HG03045 (cell line): ENCODE data around the gene FAM174A.
"Not testable (repeated sequence)": the region's sequence is repeated elsewhere in the genome, so short reads cannot be mapped to it uniquely, and the experiment has no call there.

ENCODE experiments used
- ATAC-seq: cut with Tn5 transposase; IDR thresholded peaks from one replicate; pipeline ENCODE4 v1.9.1; 2021; ENCODE audit warnings: mild to moderate bottlenecking, moderate library complexity; ENCODE audit not compliant: unreplicated experiment

FAM174A gene

GRCh38 chr5:100574716-100575115 lies 39.5 kb downstream of the FAM174A start:
- no peak for ATAC-seq

GRCh38 chr5:100575815-100576214 lies 40.6 kb downstream of the FAM174A start:
- no peak for ATAC-seq

GRCh38 chr5:100576217-100576751 lies 41.1 kb downstream of the FAM174A start:
- ATAC-seq = no peak

GRCh38 chr5:100577506-100577905 lies 42.3 kb downstream of the FAM174A start:
- ATAC-seq = no peak

- ATAC-seq = peak; percentile 86
Observed at GRCh38 chr5:100584069-100584468, 48.9 kb downstream of the FAM174A start.

GRCh38 chr5:100584889-100585288 lies 49.7 kb downstream of the FAM174A start:
- ATAC-seq = no peak

GRCh38 chr5:100590867-100591266 lies 55.7 kb downstream of the FAM174A start:
- no peak for ATAC-seq

- ATAC-seq = no peak
Observed at GRCh38 chr5:100595152-100595811, 60.1 kb downstream of the FAM174A start.

GRCh38 chr5:100595812-100596173 lies 60.6 kb downstream of the FAM174A start:
- ATAC-seq = no peak

- ATAC-seq = no peak
Observed at GRCh38 chr5:100598446-100598845, 63.3 kb downstream of the FAM174A start.

GRCh38 chr5:100600298-100600994 lies 65.3 kb downstream of the FAM174A start:
- no peak for ATAC-seq

- ATAC-seq = no peak
Observed at GRCh38 chr5:100603141-100603540, 68.0 kb downstream of the FAM174A start.

GRCh38 chr5:100604021-100604420 lies 68.8 kb downstream of the FAM174A start:
- not testable (repeated sequence) for ATAC-seq

GRCh38 chr5:100609594-100609993 lies 74.4 kb downstream of the FAM174A start:
- ATAC-seq = no peak

- ATAC-seq = no peak
Observed at GRCh38 chr5:100614308-100614707, 79.1 kb downstream of the FAM174A start.

GRCh38 chr5:100615362-100615761 lies 80.2 kb downstream of the FAM174A start:
- ATAC-seq = no peak

GRCh38 chr5:100616291-100616690 lies 81.1 kb downstream of the FAM174A start:
- no peak for ATAC-seq

GRCh38 chr5:100616981-100617380 lies 81.8 kb downstream of the FAM174A start:
- no peak for ATAC-seq

- ATAC-seq = peak; percentile 79
Observed at GRCh38 chr5:100623719-100624118, 88.5 kb downstream of the FAM174A start.

GRCh38 chr5:100634937-100635534 lies 99.9 kb downstream of the FAM174A start:
- peak; percentile 77 for ATAC-seq
